HG03521 (cell line): ENCODE measurements around the gene GTPBP6.
"Not testable (repeated sequence)": the region's sequence is repeated elsewhere in the genome, so short reads cannot be mapped to it uniquely, and the experiment has no call there.

Experiments used
- ATAC-seq: cut with Tn5 transposase; IDR thresholded peaks from one replicate; pipeline ENCODE4 v1.9.1; 2021; ENCODE audit warnings: mild to moderate bottlenecking, moderate library complexity; ENCODE audit not compliant: unreplicated experiment

GTPBP6 gene

GRCh38 chrX:267771-268261 lies 50.8 kb downstream of the GTPBP6 start:
- no peak for ATAC-seq

DNA sequence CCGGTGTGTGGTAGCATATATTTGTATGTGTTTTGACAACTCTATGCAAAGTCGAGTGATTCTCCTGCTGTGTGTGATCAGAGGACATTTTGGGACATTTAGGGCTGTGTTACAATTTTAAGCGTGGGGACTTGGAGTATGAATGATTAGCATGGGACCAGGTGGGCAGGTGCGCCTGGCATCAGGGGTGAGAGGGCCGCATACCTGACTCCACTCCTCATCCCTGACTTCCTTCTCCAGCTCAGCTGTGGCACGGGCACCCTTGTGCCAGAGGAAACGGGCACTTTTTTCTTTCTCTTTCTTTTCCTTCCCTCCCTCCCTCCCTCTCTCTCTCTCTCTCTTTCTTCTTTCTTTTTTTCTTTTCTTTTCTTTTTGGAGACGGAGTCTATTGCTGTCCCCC lies 53.1 kb downstream of the GTPBP6 start:
- ATAC-seq, result no peak

- no peak for ATAC-seq
Observed at GRCh38 chrX:264634-265455, 53.8 kb downstream of the GTPBP6 start.

DNA sequence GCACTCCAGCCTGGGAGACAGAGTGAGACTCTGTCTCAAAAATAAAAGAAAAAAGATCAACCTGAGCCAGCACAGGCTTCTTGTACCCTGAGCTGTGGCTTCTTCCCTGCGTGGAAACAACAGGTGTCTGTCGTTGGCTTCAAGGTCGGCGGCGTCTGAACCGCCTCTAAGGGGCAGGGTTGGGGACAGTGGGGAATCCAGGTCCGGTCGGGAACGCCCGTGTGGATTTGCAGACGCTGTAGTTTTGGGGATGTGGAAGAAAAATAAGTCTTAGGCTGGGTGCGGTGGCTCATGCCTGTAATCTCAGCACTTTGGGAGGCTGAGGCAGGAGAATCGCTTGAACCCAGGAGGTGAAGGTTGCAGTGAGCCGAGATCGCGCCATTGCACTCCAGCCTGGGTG lies 54.6 kb downstream of the GTPBP6 start:
- not testable (repeated sequence) for ATAC-seq

DNA sequence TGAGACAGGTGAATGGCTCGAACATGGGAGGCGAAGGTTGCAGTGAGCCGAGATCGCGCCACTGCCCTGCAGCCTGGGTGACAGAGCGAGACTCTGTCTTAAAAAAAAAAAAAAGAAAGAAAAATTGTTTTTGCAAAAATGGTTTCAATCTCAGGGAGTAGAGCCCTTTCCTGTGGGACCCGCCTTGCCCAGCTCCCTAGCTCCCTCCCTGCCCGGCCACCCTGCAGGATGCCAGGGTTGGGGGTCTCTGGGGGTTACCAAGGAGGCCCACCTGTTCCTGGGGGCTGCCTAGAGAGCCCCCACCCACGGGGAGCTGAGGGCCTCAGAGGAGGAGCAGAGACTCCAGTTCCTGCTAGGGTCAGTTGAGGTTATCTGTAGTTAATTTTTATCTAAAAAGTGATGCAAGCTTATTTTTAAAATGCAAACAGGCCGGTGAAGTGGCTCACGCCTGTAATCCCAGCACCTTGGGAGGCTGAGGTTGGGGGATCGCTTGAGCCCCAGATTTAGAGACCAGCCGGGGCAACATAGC lies 56.2 kb downstream of the GTPBP6 start:
- no peak for ATAC-seq

DNA sequence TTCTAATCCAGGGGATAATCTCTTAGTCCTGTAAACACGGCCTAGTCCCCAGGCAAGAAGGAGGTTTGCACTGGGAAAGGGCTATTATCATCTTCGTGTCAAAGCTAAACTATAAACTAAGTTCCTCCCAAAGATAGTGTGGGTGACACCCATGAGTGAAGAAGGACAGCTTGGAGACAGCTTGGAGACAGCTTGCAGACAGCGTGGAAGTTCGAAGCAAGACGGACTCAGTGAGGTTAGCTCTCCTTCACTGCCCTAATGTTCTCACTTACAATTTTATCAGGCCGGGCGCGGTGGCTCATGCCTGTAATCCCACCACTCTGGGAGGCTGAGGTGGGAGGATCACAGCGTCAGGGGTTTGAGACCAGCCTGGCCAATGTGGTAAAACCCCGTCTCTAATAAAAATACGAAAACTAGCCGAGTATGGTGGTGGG lies 56.7 kb downstream of the GTPBP6 start:
- ATAC-seq, result no peak

GRCh38 chrX:261167-261918 lies 57.3 kb downstream of the GTPBP6 start:
- ATAC-seq, result no peak

DNA sequence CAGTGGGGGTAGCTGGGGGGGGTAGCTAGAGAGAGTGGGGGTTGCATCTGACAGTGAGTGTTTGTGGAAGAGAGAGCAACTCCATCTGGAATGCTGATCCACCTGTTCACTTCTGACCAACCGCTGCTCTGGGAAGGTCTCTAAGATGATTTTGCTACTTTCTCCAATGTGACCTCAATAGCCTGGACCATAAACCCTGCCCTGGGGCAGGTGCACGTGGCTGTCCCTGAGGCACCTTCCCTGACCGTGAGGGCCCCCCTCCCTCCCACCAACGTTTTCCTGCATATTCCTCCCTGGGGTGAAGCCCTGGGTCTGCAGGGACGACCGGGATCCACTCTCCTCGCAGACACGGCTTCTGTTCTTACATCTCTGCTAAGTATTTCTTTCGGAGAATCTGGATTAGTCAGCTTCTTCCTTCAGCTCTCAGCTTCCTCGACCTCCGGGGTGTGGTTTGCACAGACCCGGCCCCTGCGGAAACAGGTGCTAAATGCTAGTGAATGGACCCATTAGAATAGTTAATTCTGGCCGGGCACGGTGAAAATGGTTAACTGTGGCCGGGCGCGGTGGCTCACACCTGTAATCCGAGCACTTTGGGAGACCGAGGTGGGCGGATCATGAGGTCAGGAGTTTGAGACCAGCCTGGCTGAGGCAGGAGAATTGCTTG lies 58.8 kb downstream of the GTPBP6 start:
- ATAC-seq, result no peak

DNA sequence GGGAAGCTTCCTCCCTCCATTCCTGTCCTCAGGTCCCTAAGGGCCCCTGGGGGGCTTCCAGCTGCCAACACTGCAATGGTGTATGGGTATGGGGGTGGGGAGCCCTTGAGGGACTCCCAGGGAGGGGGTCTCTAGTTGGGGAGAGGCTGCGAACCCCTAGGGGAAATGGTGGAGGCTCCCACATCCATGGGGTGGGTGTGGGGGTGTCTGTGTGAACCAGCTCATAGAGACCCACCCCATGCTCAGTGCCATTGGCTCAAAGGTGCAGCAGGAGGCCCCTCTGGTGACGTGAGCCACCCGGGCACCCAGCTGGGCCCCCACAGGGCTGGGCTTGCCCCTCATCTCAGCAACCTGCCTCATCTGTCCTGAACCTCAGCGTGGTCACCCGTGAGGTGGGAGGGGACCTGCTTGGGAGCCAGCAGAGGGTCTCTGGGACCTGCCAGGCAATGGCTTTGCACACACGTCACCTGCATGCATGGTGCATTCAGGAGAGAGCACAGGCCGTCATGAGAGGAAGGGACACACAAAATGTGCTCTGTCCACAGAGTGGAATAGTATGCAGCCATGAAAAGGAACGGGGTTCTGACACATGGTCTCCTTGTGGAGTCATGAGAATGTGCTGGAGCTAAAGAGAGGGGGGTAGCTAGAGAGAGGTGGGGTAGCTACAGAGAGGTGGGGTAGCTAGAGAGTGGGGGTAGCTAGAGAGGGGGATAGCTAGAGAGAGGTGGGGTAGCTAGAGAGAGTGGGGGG lies 60.1 kb downstream of the GTPBP6 start:
- ATAC-seq, result no peak

DNA sequence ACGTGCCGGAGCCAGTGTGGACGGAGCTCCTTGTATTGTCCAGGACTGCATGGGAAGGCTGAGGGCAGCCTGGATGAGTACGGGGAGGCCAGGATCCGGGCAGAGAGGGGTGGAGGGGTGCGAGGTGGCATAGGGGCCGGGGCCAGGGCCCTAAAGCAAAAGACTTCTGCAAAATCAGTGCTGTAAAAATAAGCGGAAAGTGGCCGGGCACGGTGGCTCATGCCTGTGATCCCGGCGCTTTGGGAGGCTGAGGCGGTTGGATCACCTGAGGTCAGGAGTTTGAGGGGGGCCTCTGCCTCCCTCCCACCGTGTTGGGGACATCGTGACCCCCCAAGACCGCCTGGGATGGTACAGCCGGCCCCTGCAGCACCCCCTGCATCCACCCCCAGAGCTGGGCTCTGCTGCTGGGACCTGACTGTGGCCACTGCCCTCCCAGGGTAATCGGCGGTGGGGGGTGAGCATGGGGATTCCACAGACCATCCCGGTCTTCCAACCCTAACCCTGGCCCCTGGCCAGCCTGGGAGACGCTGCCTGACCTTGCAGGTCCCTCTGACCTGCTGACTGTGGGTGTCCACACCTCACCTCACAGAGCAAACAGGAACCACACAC lies 60.8 kb downstream of the GTPBP6 start:
- no peak for ATAC-seq

- not testable (repeated sequence) for ATAC-seq
Observed at GRCh38 chrX:257054-257453, 61.5 kb downstream of the GTPBP6 start.

- no peak for ATAC-seq
Observed at GRCh38 chrX:255923-256331, 62.7 kb downstream of the GTPBP6 start.
